Measurements from ENCODE around the gene ZNF598.

DNA sequence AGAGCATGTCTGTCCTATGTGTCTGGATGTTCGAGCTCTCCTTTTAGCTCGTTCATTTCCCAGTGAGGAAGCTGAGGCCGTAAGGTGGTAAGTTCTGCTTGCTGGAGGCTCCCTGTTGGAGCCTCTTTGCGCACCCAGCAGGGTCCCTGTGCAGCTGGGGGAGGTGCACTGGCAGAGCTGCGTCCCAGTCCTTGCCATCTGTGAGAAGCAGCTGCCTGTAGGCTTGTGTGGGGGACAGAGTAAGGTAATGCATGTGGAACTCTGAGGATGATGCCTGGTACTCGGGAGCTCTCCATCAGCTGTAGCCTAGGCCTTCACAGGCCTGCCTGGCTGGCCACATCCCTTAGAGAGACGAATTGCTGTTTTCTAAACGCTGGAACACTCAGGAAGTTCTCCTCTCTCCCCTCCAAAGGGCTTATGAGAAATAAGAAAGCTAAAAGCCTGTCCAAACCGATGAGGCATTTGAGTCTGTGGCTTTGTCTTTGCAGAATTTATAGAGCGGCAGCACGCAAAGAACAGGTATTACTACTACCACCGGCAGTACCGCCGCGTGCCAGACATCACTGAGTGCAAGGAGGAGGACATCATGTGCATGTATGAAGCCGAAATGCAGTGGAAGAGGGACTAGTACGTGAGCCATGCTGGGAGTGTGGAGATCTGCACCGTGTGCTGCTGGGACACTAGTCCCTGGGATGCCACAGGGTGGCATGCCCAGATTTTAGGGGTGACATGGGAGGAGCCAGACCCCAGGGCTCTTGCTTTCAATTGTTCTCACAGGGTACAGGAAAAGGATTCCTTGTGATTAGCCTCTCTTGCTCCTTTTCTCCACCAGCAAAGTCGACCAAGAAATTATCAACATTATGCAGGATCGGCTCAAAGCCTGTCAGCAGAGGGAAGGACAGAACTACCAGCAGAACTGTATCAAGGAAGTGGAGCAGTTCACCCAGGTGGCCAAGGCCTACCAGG lies 48.7 kb downstream of the ZNF598 start:
- no peak for TF ChIP-seq SUZ12 (IDR thresholded peaks at IDR 0.05; ENCODE audit: extremely low read depth, insufficient read depth, insufficient read length)
- no peak for TF ChIP-seq YY1 (IDR thresholded peaks at IDR 0.05; ENCODE audit: insufficient read depth, insufficient read length)
